ENCODE data around the gene FLOT2. TPM values are rescaled to one million over a fixed set of nuclear protein-coding genes. Genes with fewer than 3 reads are reported as not detected.

Gene FLOT2, protein sequence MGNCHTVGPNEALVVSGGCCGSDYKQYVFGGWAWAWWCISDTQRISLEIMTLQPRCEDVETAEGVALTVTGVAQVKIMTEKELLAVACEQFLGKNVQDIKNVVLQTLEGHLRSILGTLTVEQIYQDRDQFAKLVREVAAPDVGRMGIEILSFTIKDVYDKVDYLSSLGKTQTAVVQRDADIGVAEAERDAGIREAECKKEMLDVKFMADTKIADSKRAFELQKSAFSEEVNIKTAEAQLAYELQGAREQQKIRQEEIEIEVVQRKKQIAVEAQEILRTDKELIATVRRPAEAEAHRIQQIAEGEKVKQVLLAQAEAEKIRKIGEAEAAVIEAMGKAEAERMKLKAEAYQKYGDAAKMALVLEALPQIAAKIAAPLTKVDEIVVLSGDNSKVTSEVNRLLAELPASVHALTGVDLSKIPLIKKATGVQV
- total RNA-seq (131 and 169 TPM in 2 replicates), polyA plus RNA-seq (180 and 184 TPM in 2 replicates), polyA minus RNA-seq (187 and 214 TPM in 2 replicates), Bru-seq, nascent RNA (percentile 71 among the genes with signal in this experiment), BruChase-seq, experiment 1, labeled RNA remaining after a 6-hour chase (percentile 79 among the genes with signal in this experiment), BruChase-seq, experiment 2, labeled RNA remaining after a 2-hour chase (percentile 73 among the genes with signal in this experiment)
- polyA plus RNA-seq (2011; cell fraction: cytosol; rRNA removed), result 105 TPM in 2 replicates
- 77.0 and 84.7 TPM in 2 replicates for polyA plus RNA-seq (2011; cell fraction: nucleus; rRNA removed)
- 76.8 and 86.5 TPM in 2 replicates for polyA plus RNA-seq (2012)
- polyA minus RNA-seq (2011; cell fraction: cytosol; rRNA and poly(A)+ RNA removed), result 70.7 TPM
- polyA minus RNA-seq (2011; cell fraction: nucleus; rRNA and poly(A)+ RNA removed), result 24.4 and 26.2 TPM in 2 replicates
- long read RNA-seq, transcript FLOT2-210 (11 exons, 2,585 nt), result minor isoform, 5 of 239 reads
- long read RNA-seq, transcript FLOT2-202 (11 exons, 2,618 nt), result major isoform, 143 of 239 reads
- long read RNA-seq, partial matches to known transcripts, result 32 of 239 reads
- long read RNA-seq, other reads (novel, unspliced or antisense), result 57 of 239 reads

GRCh38 chr17:28896884-28897768, at the start of gene FLOT2:
Gene FLOT2 (minus strand): TSS chr17:28897733. CDS start chr17:28897574, 159 bp downstream.
- dilution Hi-C loops (cut with MboI; ENCODE audit: extremely low pct_ligation_motif_present, low sequenced_read_pairs) (no loop called here), intact Hi-C loops (cut with micrococcal nuclease) (loop anchor here (2.0 to 5.0 kb wide), 2 partner anchors 50 to 88 kb away; no protein-coding TSS in a partner anchor)
- Histone ChIP-seq H3K9me1 (replicated peaks; ENCODE audit: control insufficient read depth, extremely low read depth, insufficient read depth, low read length) (no peaks in the 10 kb centered on the region), H3K79me2 (ENCODE audit: control insufficient read depth, insufficient read depth, low read length) (peaks cover 20% of the 10 kb centered on the region), H4K20me1 (replicated peaks; ENCODE audit: control insufficient read depth, extremely low read depth, insufficient read depth, low read length) (no peaks in the 10 kb centered on the region), H3K36me3 (ENCODE audit: control insufficient read depth in 2 of 2, extremely low read depth in 1 of 2, insufficient read depth in 2 of 2, low read length in 2 of 2) (no peaks in the 10 kb centered on the region), H2AFZ (ENCODE audit: low read depth, low read length) (peak within 1 kb of the TSS; percentile 79), H3K4me3 (replicated peaks in 1 of 3; ENCODE audit: insufficient read depth in 1 of 3, low read depth in 1 of 3, low read length in 3 of 3) (peak within 1 kb of the TSS; percentile 63 to 85 (median 66)), H3K4me1 (ENCODE audit: control insufficient read depth, extremely low read depth, insufficient read depth, low read length) (peaks cover 41% of the 10 kb centered on the region), H3K9ac (replicated peaks; ENCODE audit: extremely low read depth, insufficient read depth, low read length) (peak within 1 kb of the TSS; percentile 62), H3K27me3 (ENCODE audit: control insufficient read depth in 2 of 2, insufficient read depth in 2 of 2, low read length in 2 of 2) (no peaks in the 10 kb centered on the region), H3K9me3 (replicated peaks; ENCODE audit: control insufficient read depth, insufficient read depth, low read length) (no peaks in the 10 kb centered on the region), H3K4me2 (ENCODE audit: insufficient read depth, low read length) (peak within 1 kb of the TSS; percentile 91), H3K27ac (ENCODE audit: insufficient read depth, low read depth, low read length) (peak within 1 kb of the TSS; percentile 19)
- DNase-seq (ENCODE audit: low read depth, low spot score), result peak; percentile 22
- BruUV-seq (replicated peaks), result no TSS peak
- CTCF ChIA-PET, result interaction anchor here (1.3 to 5.3 kb wide), 10 partner anchors 11 to 170 kb away, joined by 3 to 46 read pairs (median 6); partner anchors contain the start of genes FAM222B and TLCD1
- FAIRE-seq, result peak; percentile 70
- POLR2A ChIA-PET, result interaction anchor here (0.7 kb wide), 1 partner anchor 168 kb away, joined by 3 read pairs; the partner anchor contains the start of gene NEK8
- TF ChIP-seq, protein P1, sequence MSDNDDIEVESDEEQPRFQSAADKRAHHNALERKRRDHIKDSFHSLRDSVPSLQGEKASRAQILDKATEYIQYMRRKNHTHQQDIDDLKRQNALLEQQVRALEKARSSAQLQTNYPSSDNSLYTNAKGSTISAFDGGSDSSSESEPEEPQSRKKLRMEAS (IDR thresholded peaks at IDR 0.05; ENCODE audit: insufficient read depth, insufficient read length), result no peak
- peak; percentile 92 for TF ChIP-seq POLR2AphosphoS5 (IDR thresholded peaks at IDR 0.05; ENCODE audit: insufficient read depth, low read depth, low read length)
- no peak for TF ChIP-seq JUN (IDR thresholded peaks at IDR 0.05; ENCODE audit: borderline replicate concordance, insufficient read depth, insufficient read length, low read depth)
- TF ChIP-seq POLR2A (IDR thresholded peaks at IDR 0.05; ENCODE audit: low read depth, low read length), result peak; percentile 80
- TF ChIP-seq FOS (IDR thresholded peaks at IDR 0.05; ENCODE audit: borderline replicate concordance, insufficient read depth, low read length), result no peak
- TF ChIP-seq CTCF (IDR thresholded peaks at IDR 0.05; ENCODE audit: extremely low read depth in 1 of 2, insufficient read depth in 1 of 2, low read depth in 1 of 2, low read length in 2 of 2), result peak; percentile 4 to 31

Measured in endothelial cell of umbilical vein (primary cell).